ENCODE results near the gene NACC2.
A peak's percentile ranks its signal among the peaks of the same experiment; 100 is the strongest.

NACC2 gene

GRCh38 chr9:135960411-135961276, 134.4 kb downstream of the NACC2 start:
- Histone ChIP-seq H3K36me3 (replicated peaks in 1 of 2; ENCODE audit: control insufficient read depth in 2 of 2, insufficient read depth in 2 of 2, low read length in 2 of 2) (peaks cover 0 to 5% of the 10 kb centered on the region in 2 donors), H3K9ac (ENCODE audit: low read depth, low read length, poor library complexity) (peak overlapping the region; percentile 97)
- no peak for DNase-seq (ENCODE audit: low spot score)

GRCh38 chr9:135959814-135960213, 135.3 kb downstream of the NACC2 start:
- no peak overlapping the region for H2BK5ac ChIP-seq (ENCODE audit: low read length)
- H3K79me1 ChIP-seq (ENCODE audit: low read depth, low read length) = peaks cover 11% of the 10 kb centered on the region
- H3K27me3 ChIP-seq (ENCODE audit: control insufficient read depth in 3 of 3, insufficient read depth in 3 of 3, low read depth in 1 of 3, low read length in 3 of 3) = peaks cover 0 to 10% (median 0%) of the 10 kb centered on the region in 3 experiments
- no peak overlapping the region for H3K9ac ChIP-seq (ENCODE audit: low read depth, low read length, poor library complexity)
- no peak overlapping the region for H2AFZ ChIP-seq (ENCODE audit: low read length)
- no peak overlapping the region for H3K14ac ChIP-seq (ENCODE audit: low read length)
- no peak overlapping the region for H2AK5ac ChIP-seq (ENCODE audit: low read depth, low read length)
- no peak overlapping the region for H3K18ac ChIP-seq (ENCODE audit: low read length)
- H2BK15ac ChIP-seq (ENCODE audit: low read length) = no peak overlapping the region
- no peak overlapping the region for H3K23ac ChIP-seq (ENCODE audit: low read depth, low read length, poor library complexity)
- H2BK12ac ChIP-seq (ENCODE audit: low read length) = no peak overlapping the region
- peaks cover 0 to 12% of the 10 kb centered on the region in 2 donors for H3K36me3 ChIP-seq (replicated peaks in 1 of 2; ENCODE audit: control insufficient read depth in 2 of 2, insufficient read depth in 2 of 2, low read length in 2 of 2)
- no peak overlapping the region for H4K8ac ChIP-seq (ENCODE audit: low read depth, low read length)
- no peak overlapping the region for H3K4ac ChIP-seq (ENCODE audit: low read length)
- peaks cover 7 to 16% of the 10 kb centered on the region in 2 donors for H3K4me1 ChIP-seq (ENCODE audit: control insufficient read depth in 2 of 2, insufficient read depth in 1 of 2, low read depth in 1 of 2, low read length in 2 of 2)
- no peak overlapping the region for H4K91ac ChIP-seq (ENCODE audit: low read depth, low read length, poor library complexity)
- no peak for DNase-seq (ENCODE audit: low spot score)
- WGBS, 2 donors (ENCODE audit: extremely low coverage in 2 of 2, insufficient read length in 2 of 2, insufficient replicate concordance in 1 of 2) = no CpG with 5 or more reads among the region's 9 CpGs
- peak overlapping the region; percentile 68 for H3K4me2 ChIP-seq (ENCODE audit: insufficient read depth, low read length, poor library complexity, severe bottlenecking)
- H3K9me3 ChIP-seq (replicated peaks in 1 of 2; ENCODE audit: control insufficient read depth in 2 of 2, insufficient read depth in 1 of 2, low read depth in 1 of 2, low read length in 2 of 2) = no peaks in the 10 kb centered on the region
- H2BK120ac ChIP-seq (ENCODE audit: low read depth, low read length) = no peak overlapping the region
- H3K4me3 ChIP-seq (ENCODE audit: low read length in 2 of 2) = peak overlapping the region; percentile 91 to 92
- H3K27ac ChIP-seq (replicated peaks; ENCODE audit: low read length) = no peak overlapping the region

More at GRCh38 chr9:135960411-135961276, 134.4 kb downstream of the NACC2 start:
- peaks cover 10 to 23% of the 10 kb centered on the region in 2 donors for H3K4me1 ChIP-seq (ENCODE audit: control insufficient read depth in 2 of 2, insufficient read depth in 1 of 2, low read depth in 1 of 2, low read length in 2 of 2)
- peak overlapping the region; percentile 93 for H2AFZ ChIP-seq (ENCODE audit: low read length)
- peaks cover 11% of the 10 kb centered on the region for H3K79me1 ChIP-seq (ENCODE audit: low read depth, low read length)
- peak overlapping the region; percentile 93 for H3K18ac ChIP-seq (ENCODE audit: low read length)
- H2BK5ac ChIP-seq (ENCODE audit: low read length) = no peak overlapping the region
- peak overlapping the region; percentile 68 for H3K4me2 ChIP-seq (ENCODE audit: insufficient read depth, low read length, poor library complexity, severe bottlenecking)
- H3K23ac ChIP-seq (ENCODE audit: low read depth, low read length, poor library complexity) = no peak overlapping the region
- no peaks in the 10 kb centered on the region for H3K9me3 ChIP-seq (replicated peaks in 1 of 2; ENCODE audit: control insufficient read depth in 2 of 2, insufficient read depth in 1 of 2, low read depth in 1 of 2, low read length in 2 of 2)
- no peak overlapping the region for H2BK120ac ChIP-seq (ENCODE audit: low read depth, low read length)
- peaks cover 0 to 10% (median 0%) of the 10 kb centered on the region in 3 experiments for H3K27me3 ChIP-seq (ENCODE audit: control insufficient read depth in 3 of 3, insufficient read depth in 3 of 3, low read depth in 1 of 3, low read length in 3 of 3)
- H4K8ac ChIP-seq (ENCODE audit: low read depth, low read length) = no peak overlapping the region
- no CpG with 5 or more reads among the region's 74 CpGs for WGBS, 2 donors (ENCODE audit: extremely low coverage in 2 of 2, insufficient read length in 2 of 2, insufficient replicate concordance in 1 of 2)
- H4K91ac ChIP-seq (ENCODE audit: low read depth, low read length, poor library complexity) = no peak overlapping the region
- H2BK15ac ChIP-seq (ENCODE audit: low read length) = no peak overlapping the region
- H3K27ac ChIP-seq (replicated peaks; ENCODE audit: low read length) = no peak overlapping the region
- H3K4ac ChIP-seq (ENCODE audit: low read length) = no peak overlapping the region
- no peak overlapping the region for H3K14ac ChIP-seq (ENCODE audit: low read length)
- no peak overlapping the region for H2BK12ac ChIP-seq (ENCODE audit: low read length)
- H3K4me3 ChIP-seq (ENCODE audit: low read length in 2 of 2) = peak overlapping the region; percentile 91 to 92
- peak overlapping the region; percentile 62 for H2AK5ac ChIP-seq (ENCODE audit: low read depth, low read length)

GRCh38 chr9:135958485-135958884, 136.6 kb downstream of the NACC2 start:
- Histone ChIP-seq H3K18ac (ENCODE audit: low read length) (no peak overlapping the region), H3K4me3 (ENCODE audit: low read length in 2 of 2) (no peak overlapping the region), H3K9me3 (replicated peaks in 1 of 2; ENCODE audit: control insufficient read depth in 2 of 2, insufficient read depth in 1 of 2, low read depth in 1 of 2, low read length in 2 of 2) (no peaks in the 10 kb centered on the region), H3K14ac (ENCODE audit: low read length) (no peak overlapping the region), H3K4ac (ENCODE audit: low read length) (no peak overlapping the region), H3K27me3 (ENCODE audit: control insufficient read depth in 3 of 3, insufficient read depth in 3 of 3, low read depth in 1 of 3, low read length in 3 of 3) (peaks cover 0 to 4% (median 0%) of the 10 kb centered on the region in 3 experiments), H2AK5ac (ENCODE audit: low read depth, low read length) (no peak overlapping the region), H2BK5ac (ENCODE audit: low read length) (no peak overlapping the region), H4K91ac (ENCODE audit: low read depth, low read length, poor library complexity) (no peak overlapping the region), H4K8ac (ENCODE audit: low read depth, low read length) (no peak overlapping the region), H3K23ac (ENCODE audit: low read depth, low read length, poor library complexity) (no peak overlapping the region), H3K79me1 (ENCODE audit: low read depth, low read length) (peaks cover 11% of the 10 kb centered on the region), H3K4me1 (ENCODE audit: control insufficient read depth in 2 of 2, insufficient read depth in 1 of 2, low read depth in 1 of 2, low read length in 2 of 2) (peaks cover 7 to 16% of the 10 kb centered on the region in 2 donors), H2BK15ac (ENCODE audit: low read length) (no peak overlapping the region), H3K36me3 (replicated peaks in 1 of 2; ENCODE audit: control insufficient read depth in 2 of 2, insufficient read depth in 2 of 2, low read length in 2 of 2) (peaks cover 3 to 22% of the 10 kb centered on the region in 2 donors), H2BK120ac (ENCODE audit: low read depth, low read length) (no peak overlapping the region), H2BK12ac (ENCODE audit: low read length) (no peak overlapping the region), H3K27ac (replicated peaks; ENCODE audit: low read length) (no peak overlapping the region), H3K4me2 (ENCODE audit: insufficient read depth, low read length, poor library complexity, severe bottlenecking) (no peak overlapping the region), H2AFZ (ENCODE audit: low read length) (no peak overlapping the region), H3K9ac (ENCODE audit: low read depth, low read length, poor library complexity) (no peak overlapping the region)
- WGBS, 2 donors (ENCODE audit: extremely low coverage in 2 of 2, insufficient read length in 2 of 2, insufficient replicate concordance in 1 of 2) = no CpG with 5 or more reads among the region's 12 CpGs
- no peak for DNase-seq (ENCODE audit: low spot score)

GRCh38 chr9:135957431-135957830, 137.7 kb downstream of the NACC2 start:
- Histone ChIP-seq H2BK15ac (ENCODE audit: low read length) (no peak overlapping the region), H3K14ac (ENCODE audit: low read length) (no peak overlapping the region), H3K9ac (ENCODE audit: low read depth, low read length, poor library complexity) (no peak overlapping the region), H3K23ac (ENCODE audit: low read depth, low read length, poor library complexity) (no peak overlapping the region), H3K27ac (replicated peaks; ENCODE audit: low read length) (no peak overlapping the region), H3K27me3 (ENCODE audit: control insufficient read depth in 3 of 3, insufficient read depth in 3 of 3, low read depth in 1 of 3, low read length in 3 of 3) (peaks cover 0 to 4% (median 0%) of the 10 kb centered on the region in 3 experiments), H3K36me3 (replicated peaks in 1 of 2; ENCODE audit: control insufficient read depth in 2 of 2, insufficient read depth in 2 of 2, low read length in 2 of 2) (peaks cover 7 to 32% of the 10 kb centered on the region in 2 donors), H2BK5ac (ENCODE audit: low read length) (no peak overlapping the region), H2AFZ (ENCODE audit: low read length) (no peak overlapping the region), H4K8ac (ENCODE audit: low read depth, low read length) (no peak overlapping the region), H3K4me3 (ENCODE audit: low read length in 2 of 2) (no peak overlapping the region), H3K4me2 (ENCODE audit: insufficient read depth, low read length, poor library complexity, severe bottlenecking) (no peak overlapping the region), H3K9me3 (replicated peaks in 1 of 2; ENCODE audit: control insufficient read depth in 2 of 2, insufficient read depth in 1 of 2, low read depth in 1 of 2, low read length in 2 of 2) (no peaks in the 10 kb centered on the region), H3K79me1 (ENCODE audit: low read depth, low read length) (peaks cover 11% of the 10 kb centered on the region), H4K91ac (ENCODE audit: low read depth, low read length, poor library complexity) (no peak overlapping the region), H3K18ac (ENCODE audit: low read length) (no peak overlapping the region), H2BK120ac (ENCODE audit: low read depth, low read length) (no peak overlapping the region), H2BK12ac (ENCODE audit: low read length) (no peak overlapping the region), H3K4me1 (ENCODE audit: control insufficient read depth in 2 of 2, insufficient read depth in 1 of 2, low read depth in 1 of 2, low read length in 2 of 2) (peaks cover 7 to 16% of the 10 kb centered on the region in 2 donors), H3K4ac (ENCODE audit: low read length) (no peak overlapping the region), H2AK5ac (ENCODE audit: low read depth, low read length) (no peak overlapping the region)
- WGBS, 2 donors (ENCODE audit: extremely low coverage in 2 of 2, insufficient read length in 2 of 2, insufficient replicate concordance in 1 of 2) = no CpG with 5 or more reads among the region's 9 CpGs
- DNase-seq (ENCODE audit: low spot score) = no peak

All from neuronal stem cell (in vitro differentiated cells).